ENCODE data around the gene OR13J1.

OR13J1 gene

GRCh38 chr9:35858458-35858857, 11.7 kb downstream of the OR13J1 start:
- DNase-seq (ENCODE audit: low spot score) = no peak

DNA sequence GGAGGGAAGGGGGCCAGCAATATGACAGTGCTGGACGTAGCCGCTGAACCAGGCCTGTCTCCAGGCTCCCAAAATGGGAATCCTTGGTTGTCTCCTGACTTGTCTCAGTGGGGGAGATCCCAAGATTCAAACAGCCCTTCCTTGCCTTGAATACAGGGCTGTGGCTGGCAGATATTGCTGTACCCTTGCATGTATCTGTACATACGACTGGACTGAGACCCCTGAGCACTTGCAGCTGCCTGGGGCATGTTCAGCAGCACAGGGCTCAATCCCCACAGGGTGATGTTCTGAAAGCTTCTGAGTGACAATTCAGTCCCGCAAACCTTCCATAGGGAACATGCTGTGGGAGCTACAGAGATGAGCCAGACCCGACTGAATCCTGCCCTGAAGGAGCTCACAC, 13.3 kb downstream of the OR13J1 start:
- no peak for DNase-seq (ENCODE audit: low spot score)

DNA sequence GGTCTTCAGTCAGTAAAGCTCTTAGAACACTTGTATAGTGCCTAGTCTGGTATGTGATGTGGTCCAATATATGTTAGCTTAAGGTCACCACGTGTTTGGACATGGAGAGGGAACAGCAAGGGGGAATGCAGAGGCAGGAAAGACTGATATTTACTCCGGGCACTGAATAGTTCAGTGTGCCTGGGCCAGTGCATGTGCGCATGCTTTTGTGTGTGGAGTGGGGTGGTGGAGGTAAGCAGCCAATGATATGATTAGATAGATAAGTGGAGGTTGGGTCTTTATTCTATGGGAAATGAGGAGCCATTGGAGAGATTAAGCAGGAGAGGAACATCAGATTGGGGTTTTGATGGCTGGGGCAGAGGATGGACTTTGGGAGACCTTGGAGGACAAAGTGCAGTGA, 14.0 kb downstream of the OR13J1 start:
- DNase-seq (ENCODE audit: low spot score) = no peak

GRCh38 chr9:35854091-35854762, 16.0 kb downstream of the OR13J1 start:
- no peak for DNase-seq (ENCODE audit: low spot score)

- DNase-seq (ENCODE audit: low spot score) = no peak
Observed at GRCh38 chr9:35852876-35853865, 17.0 kb downstream of the OR13J1 start.

- no peak for DNase-seq (ENCODE audit: low spot score)
Observed at GRCh38 chr9:35852267-35852815, 17.9 kb downstream of the OR13J1 start.

GRCh38 chr9:35847792-35848572, 22.2 kb downstream of the OR13J1 start:
- DNase-seq (ENCODE audit: low spot score) = peak; percentile 73

- no peak for DNase-seq (ENCODE audit: low spot score)
Observed at GRCh38 chr9:35845824-35846771, 24.1 kb downstream of the OR13J1 start.

DNA sequence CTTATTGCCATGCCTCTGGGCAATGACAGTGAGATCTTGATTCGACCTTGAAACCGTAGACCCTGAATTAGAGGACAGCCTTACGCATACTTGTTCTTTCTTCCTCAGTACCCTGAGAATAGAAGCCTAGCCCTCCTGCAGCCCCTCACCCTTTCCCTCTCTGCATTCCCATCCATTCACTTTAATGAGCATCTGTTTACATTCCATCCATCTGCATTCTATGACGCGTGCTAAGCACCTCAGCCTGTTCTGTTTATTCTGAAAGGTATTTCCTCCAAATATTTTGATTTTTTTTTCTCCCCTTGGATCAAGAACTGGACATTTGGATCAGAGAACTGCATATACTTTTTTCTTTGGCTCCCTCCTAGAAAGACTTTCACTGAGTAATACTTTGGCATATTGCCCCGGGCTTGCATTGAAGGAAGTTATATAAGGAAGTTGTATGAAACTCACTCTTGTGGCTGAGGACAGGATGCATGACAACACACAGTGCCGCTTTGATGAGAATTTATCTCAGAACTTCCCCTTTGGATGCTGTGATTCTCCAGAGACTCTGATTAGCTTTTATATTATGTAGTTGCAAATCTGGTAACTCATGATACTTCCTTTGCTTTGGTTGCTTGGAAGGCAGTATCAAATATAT, 25.5 kb downstream of the OR13J1 start:
- DNase-seq (ENCODE audit: low spot score) = peak; percentile 44

- DNase-seq (ENCODE audit: low spot score) = no peak
Observed at GRCh38 chr9:35842795-35843194, 27.4 kb downstream of the OR13J1 start.

DNA sequence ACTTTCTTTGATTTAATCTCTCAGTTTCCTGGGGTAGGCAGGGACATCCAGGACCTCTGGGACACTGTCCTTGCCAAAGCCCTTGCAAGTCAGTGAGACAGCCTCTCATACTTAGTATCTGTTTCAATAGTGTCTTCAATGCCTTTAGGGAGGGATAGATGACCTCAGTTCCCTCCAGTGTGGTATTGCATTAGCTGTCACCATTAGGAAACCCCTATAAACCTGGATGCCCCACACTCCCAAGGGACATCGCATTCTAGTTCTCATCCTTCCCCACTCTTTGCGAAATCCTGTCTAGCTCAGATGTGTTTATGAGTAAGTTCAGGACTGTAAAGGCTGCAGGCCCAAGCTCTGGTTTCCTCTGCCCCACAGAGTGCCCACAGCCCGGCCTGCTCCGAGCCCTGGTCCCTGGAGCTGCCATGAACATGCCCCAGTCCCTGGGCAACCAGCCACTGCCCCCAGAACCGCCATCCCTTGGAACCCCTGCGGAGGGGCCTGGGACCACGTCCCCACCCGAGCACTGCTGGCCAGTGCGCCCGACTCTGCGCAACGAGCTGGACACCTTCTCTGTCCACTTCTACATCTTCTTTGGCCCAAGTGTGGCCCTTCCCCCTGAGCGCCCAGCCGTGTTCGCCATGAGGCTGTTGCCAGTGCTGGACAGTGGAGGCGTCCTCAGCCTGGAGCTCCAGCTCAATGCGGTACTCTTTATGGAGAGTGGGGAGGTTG, 28.0 kb downstream of the OR13J1 start:
- DNase-seq (ENCODE audit: low spot score) = no peak

GRCh38 chr9:35841645-35841900, 28.6 kb downstream of the OR13J1 start:
- DNase-seq (ENCODE audit: low spot score) = no peak

GRCh38 chr9:35840881-35841644, 29.1 kb downstream of the OR13J1 start:
- DNase-seq (ENCODE audit: low spot score) = no peak

DNA sequence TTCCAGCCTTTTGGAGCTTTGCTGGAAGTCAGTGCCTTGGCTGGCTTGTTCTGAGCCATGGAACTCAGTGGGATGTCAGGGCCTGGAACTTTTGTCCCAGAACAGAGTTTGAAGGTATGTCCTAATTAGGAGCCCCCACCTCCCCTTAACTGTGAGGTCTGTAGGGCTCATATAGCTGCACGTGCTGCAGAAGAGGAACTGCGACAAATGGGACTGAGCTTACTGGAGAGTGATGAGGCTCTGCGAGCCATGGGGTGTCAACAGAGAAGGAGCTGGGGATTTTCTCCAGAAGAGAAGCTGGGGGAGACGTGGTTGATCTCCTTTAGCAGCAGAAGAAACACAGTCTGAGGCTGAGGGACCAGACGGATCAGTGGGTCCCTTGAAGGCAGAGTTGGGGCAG, 30.3 kb downstream of the OR13J1 start:
- DNase-seq (ENCODE audit: low spot score) = no peak

DNA sequence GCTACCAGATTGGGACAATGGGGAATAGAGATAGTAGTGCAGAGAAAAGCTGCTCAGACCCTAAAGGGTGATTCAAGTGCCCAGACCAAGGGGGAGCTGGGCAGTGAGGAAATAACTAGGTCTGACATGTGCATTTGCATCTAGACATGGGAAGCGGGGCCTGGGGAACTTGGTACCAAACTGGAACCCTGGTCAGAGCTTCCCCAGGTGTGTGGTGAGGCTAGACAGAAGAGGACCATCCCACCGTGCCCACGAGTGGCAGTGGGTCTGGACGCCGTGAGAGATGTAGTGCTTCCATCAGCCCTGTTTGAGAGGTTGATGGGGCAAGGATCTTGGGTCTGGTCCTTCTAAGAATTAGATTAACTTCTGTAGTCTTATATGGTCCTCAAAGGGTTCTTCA, 33.6 kb downstream of the OR13J1 start:
- no peak for DNase-seq (ENCODE audit: low spot score)

- no peak for DNase-seq (ENCODE audit: low spot score)
Observed at GRCh38 chr9:35835766-35836165, 34.4 kb downstream of the OR13J1 start.

GRCh38 chr9:35835216-35835632, 35.0 kb downstream of the OR13J1 start:
- DNase-seq (ENCODE audit: low spot score) = no peak

GRCh38 chr9:35834260-35835215, 35.7 kb downstream of the OR13J1 start:
- DNase-seq (ENCODE audit: low spot score) = no peak

Data from putamen (tissue), 1 donor.